Prostate gland (tissue), 2 donors: ENCODE data around the gene ACD. TPM values are rescaled to one million over a fixed set of nuclear protein-coding genes. Genes with fewer than 3 reads are reported as not detected.

ENCODE experiments used
- DNase-seq: peaks from one replicate; pipeline ENCODE4 v3.0.0-alpha.2; 2019; ENCODE audit warnings: low spot score
- H3K27ac ChIP-seq, 2 donors: fragments of 200-600 bp; sonication (generic); 2 replicates each; pipeline ENCODE4 v1.5.1; 2017 to 2019
- H3K27me3 ChIP-seq: fragments of 200-600 bp; sonication (generic); replicated peaks from 2 replicates; pipeline ENCODE4 v1.5.1; 2019; ENCODE audit not compliant: insufficient read depth
- H3K36me3 ChIP-seq, 2 donors: fragments of 200-600 bp; sonication (generic); 1 replicate in 1 of 2; 2 replicates in 1 of 2; pipeline versions ENCODE4 v1.5.1 to v1.8.1; 2017 to 2019
- H3K4me1 ChIP-seq: fragments of 200-600 bp; sonication (generic); replicated peaks from 2 replicates; pipeline ENCODE4 v1.5.1; 2019
- H3K4me3 ChIP-seq, 2 donors: fragments of 200-600 bp; sonication (generic); 2 replicates each; pipeline ENCODE4 v1.5.1; 2017 to 2019
- H3K9me3 ChIP-seq: fragments of 200-600 bp; sonication (generic); 2 replicates; pipeline ENCODE4 v1.5.1; 2017
- POLR2A ChIP-seq: fragments of 450-650 bp; IDR thresholded peaks from one replicate; pipeline ENCODE4 v1.6.1; 2016; ENCODE audit warnings: antibody characterized with exemption, mild to moderate bottlenecking
- POLR2AphosphoS5 ChIP-seq: sonication (generic); formaldehyde crosslinking; IDR thresholded peaks from one replicate; pipeline ENCODE4 v1.6.1; 2017; ENCODE audit warnings: antibody characterized with exemption
- WGBS: methylation state at CpG from one replicate; pipeline ENCODE4 v1.1.5; 2018; 5-methylcytosine and 5-hydroxymethylcytosine counted together
- intact Hi-C: fragments of 100-400 bp; cut with DNase I; formaldehyde crosslinking; loops from one replicate; pipeline ENCODE4 v1.14.2; 2022
- total RNA-seq, 2 donors: library from RNA; depleted of rRNA; stranded (reverse); fragments of >200 nt; gene quantifications; one replicate each; pipeline ENCODE4 v1.1.0, GENCODE V29; 2016
- TF ChIP-seq, protein P1 (sequence below), 4 experiments: fragments of 200-600 bp in 2 of 4; fragments of 450-650 bp in 2 of 4; sonication (generic) in 2 of 4; IDR thresholded peaks; 1 replicate in 3 of 4; 2 replicates in 1 of 4; pipeline ENCODE4 v1.5.1; 2016 to 2019; ENCODE audit warnings: antibody characterized with exemption in 4 of 4, mild to moderate bottlenecking in 2 of 4, moderate library complexity in 2 of 4

The ACD gene
- total RNA-seq, 2 donors from 2014 or later = 17.1 to 45.4 TPM

DNA sequence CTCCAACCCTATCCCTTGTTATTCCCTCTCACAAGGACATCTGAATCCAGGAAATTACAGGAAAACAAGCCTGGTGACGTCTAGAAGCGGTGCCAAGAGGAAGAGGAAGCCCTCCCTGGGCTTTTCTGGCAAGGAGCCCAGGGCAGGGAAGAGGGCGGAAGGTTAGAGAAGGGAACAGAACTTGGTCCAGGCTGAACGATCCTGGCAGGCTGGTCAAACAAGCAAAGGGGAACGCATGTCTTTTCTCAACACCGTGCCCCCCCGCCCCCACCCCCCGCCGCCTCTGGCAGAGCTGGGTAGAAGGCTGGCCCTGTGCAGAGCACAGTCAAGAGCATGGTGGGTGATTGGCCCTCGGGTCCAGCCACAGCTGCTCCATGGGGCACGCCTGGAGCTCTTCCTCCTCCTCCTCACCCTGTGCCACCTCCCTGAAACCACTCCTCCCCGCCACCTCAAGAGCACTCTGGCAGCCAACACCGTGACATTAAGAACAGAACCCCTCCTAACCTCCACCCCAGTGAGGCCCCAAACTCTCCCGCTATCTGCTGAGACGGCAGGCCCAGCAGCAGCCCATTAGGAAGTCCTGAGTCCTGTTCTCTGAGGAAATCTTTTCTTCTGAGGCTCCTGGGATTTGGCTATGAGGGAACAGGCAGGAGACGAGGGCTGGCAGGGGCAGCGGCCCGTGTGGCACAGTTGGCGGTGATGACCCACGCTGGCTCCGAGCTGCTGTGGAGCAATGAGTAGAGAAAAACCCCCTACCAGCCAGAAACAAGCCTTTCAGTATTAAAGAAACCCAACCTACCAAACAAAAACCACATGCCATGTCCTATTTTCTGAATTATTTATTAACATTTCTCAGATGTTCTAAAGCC, 13.9 kb upstream of the ACD start:
- TF ChIP-seq POLR2AphosphoS5 (no peak), POLR2A (no peak)
- TF ChIP-seq, protein P1, sequence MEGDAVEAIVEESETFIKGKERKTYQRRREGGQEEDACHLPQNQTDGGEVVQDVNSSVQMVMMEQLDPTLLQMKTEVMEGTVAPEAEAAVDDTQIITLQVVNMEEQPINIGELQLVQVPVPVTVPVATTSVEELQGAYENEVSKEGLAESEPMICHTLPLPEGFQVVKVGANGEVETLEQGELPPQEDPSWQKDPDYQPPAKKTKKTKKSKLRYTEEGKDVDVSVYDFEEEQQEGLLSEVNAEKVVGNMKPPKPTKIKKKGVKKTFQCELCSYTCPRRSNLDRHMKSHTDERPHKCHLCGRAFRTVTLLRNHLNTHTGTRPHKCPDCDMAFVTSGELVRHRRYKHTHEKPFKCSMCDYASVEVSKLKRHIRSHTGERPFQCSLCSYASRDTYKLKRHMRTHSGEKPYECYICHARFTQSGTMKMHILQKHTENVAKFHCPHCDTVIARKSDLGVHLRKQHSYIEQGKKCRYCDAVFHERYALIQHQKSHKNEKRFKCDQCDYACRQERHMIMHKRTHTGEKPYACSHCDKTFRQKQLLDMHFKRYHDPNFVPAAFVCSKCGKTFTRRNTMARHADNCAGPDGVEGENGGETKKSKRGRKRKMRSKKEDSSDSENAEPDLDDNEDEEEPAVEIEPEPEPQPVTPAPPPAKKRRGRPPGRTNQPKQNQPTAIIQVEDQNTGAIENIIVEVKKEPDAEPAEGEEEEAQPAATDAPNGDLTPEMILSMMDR (IDR thresholded peaks at IDR 0.05) = no peak
- peaks cover 12% of the 10 kb centered on the region for H3K4me1 ChIP-seq
- no peaks in the 10 kb centered on the region for H3K27me3 ChIP-seq
- no peak for DNase-seq
- no peaks in the 10 kb centered on the region for H3K36me3 ChIP-seq
- intact Hi-C loops = loop anchor here (5.0 to 10.0 kb wide), 2 partner anchors 131 to 253 kb away; partner anchors contain the start of genes RANBP10 and TSNAXIP1
- peak overlapping the region; percentile 56 to 57 for H3K27ac ChIP-seq
- H3K4me3 ChIP-seq = no peak overlapping the region
- WGBS = 34% methylated on average over 20 of the region's 21 CpGs
- no peaks in the 10 kb centered on the region for H3K9me3 ChIP-seq

DNA sequence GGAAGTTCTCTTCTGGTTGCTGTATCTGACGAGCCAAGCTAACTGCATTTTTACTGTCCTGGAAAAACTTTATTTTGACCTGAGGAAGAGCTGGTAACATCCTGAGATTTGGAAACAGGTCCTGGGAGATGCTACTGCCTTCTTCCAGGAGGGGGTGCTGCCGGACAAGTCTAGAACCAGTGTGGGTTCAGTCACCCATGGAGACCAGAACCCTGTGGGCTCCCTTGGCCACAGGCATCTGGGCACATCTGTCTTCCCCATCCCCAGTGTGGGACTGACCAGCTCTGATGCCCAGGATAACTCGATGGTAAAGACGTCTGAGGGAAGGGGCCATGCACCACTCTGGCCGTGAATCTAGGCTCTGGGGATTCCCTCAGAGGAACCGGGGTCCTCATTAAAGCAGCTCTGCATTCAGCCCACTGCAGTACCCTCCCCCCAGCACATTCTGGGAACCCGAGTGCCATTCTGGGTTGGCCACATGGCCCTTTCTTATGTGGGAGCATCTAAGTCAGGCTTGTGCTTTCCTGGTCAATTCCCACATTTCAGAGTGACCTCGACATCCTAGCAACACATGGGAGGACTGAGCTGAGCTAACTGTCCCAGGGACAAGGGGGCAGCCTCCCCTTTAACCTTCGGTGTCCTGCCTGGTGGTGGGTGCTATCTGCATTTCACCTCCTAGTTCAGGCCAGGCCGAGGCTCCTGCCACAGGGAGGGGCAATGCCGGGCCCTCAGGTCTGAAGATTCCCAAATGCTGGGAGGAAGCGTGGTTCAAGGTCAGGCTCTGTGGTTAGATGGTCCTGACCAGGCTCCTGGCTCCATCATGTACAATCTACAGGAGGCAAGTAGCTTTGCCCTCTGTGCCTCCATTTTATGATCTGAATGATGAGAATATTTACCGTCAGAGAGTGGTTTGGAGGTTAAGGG, 12.9 kb upstream of the ACD start:
- intact Hi-C loops = loop anchor here (5.0 to 10.0 kb wide), 2 partner anchors 132 to 254 kb away; partner anchors contain the start of genes RANBP10 and TSNAXIP1
- no peaks in the 10 kb centered on the region for H3K9me3 ChIP-seq
- no peaks in the 10 kb centered on the region for H3K27me3 ChIP-seq
- H3K27ac ChIP-seq = peak overlapping the region; percentile 56 to 57
- WGBS = 67% methylated on average over 12 of the region's 13 CpGs
- no peak overlapping the region for H3K4me3 ChIP-seq
- peaks cover 12% of the 10 kb centered on the region for H3K4me1 ChIP-seq
- DNase-seq = peak; percentile 54
- TF ChIP-seq POLR2A (no peak), POLR2AphosphoS5 (peak; percentile 24)
- TF ChIP-seq, protein P1 (IDR thresholded peaks at IDR 0.05) = peak; percentile 15 to 81 (median 54)
- no peaks in the 10 kb centered on the region for H3K36me3 ChIP-seq

DNA sequence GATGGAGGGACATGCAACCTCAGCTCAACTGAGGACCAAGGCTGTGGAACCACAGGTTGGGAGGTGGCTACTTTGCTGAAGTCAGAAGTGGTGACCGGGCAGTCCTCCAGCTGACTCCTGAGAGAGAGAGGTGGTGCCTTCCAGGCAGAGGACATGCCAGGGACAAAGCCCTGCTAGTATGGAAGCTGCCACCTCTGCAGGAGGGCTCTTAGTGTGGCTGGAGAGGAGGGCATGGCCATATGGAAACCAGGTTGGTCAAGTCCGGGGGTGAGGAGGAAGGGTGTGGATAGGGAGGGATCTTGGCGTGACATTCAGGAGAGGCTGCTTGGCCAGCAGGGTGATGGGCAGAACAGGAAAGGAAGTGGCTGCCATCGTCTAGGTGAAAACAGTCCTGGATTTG, 12.2 kb upstream of the ACD start:
- Histone ChIP-seq H3K27me3 (no peaks in the 10 kb centered on the region), H3K4me1 (peaks cover 14% of the 10 kb centered on the region), H3K4me3 (no peak overlapping the region), H3K9me3 (no peaks in the 10 kb centered on the region), H3K27ac (no peak overlapping the region), H3K36me3 (no peaks in the 10 kb centered on the region)
- DNase-seq = no peak
- intact Hi-C loops = loop anchor here (5.0 to 10.0 kb wide), 2 partner anchors 132 to 255 kb away; partner anchors contain the start of genes RANBP10 and TSNAXIP1
- WGBS = 44% methylated on average over 4 of the region's 4 CpGs
- TF ChIP-seq, protein P1 (IDR thresholded peaks at IDR 0.05) = no peak
- no peak for TF ChIP-seq POLR2A
- no peak for TF ChIP-seq POLR2AphosphoS5

DNA sequence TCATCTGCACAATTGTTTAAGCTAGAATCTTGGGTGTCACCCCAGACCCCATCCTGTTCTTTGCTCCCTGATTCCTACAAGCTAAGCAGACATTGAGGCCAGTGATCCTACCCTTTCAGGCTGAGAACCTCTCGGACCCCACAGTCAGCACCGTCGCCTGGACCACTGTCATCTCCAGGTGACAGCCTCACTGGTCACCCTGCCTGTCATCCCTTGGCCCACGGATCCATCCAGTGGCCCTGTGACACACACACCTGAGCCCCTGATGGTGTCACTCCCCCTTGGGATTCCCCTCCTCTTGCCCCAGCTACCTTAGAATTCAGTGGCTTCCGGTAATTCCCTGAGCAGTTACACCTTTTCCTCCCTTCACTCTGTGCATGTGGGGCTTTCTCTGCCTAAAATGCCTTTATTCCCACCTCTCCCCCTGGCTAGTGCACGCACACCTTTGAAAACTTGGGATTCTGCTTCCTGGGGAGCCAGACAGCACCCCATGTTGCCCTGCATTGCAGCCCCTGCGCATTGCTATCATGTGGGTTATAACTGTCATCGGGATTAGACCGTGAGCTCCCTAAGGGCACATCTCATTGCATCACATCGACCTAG, 9.5 kb upstream of the ACD start:
- peaks cover 17% of the 10 kb centered on the region for H3K4me1 ChIP-seq
- H3K9me3 ChIP-seq = no peaks in the 10 kb centered on the region
- H3K36me3 ChIP-seq = no peaks in the 10 kb centered on the region
- DNase-seq = no peak
- H3K27me3 ChIP-seq = no peaks in the 10 kb centered on the region
- WGBS = 94% methylated on average over 10 of the region's 10 CpGs
- H3K27ac ChIP-seq = no peak overlapping the region
- intact Hi-C loops = loop anchor here (5.0 to 10.0 kb wide), 3 partner anchors 135 to 258 kb away; partner anchors contain the start of genes RANBP10, RIPOR1 and TSNAXIP1
- H3K4me3 ChIP-seq = no peak overlapping the region
- TF ChIP-seq POLR2AphosphoS5 (no peak), POLR2A (no peak)
- TF ChIP-seq, protein P1 (IDR thresholded peaks at IDR 0.05) = no peak
